K562 (cell line): Measurements from ENCODE around the gene LIX1.

Experiments used
- GTF2E2 ChIP-seq: fragments of 200-800 bp; sonication (Bioruptor generic); IDR thresholded peaks from 2 replicates; pipeline ENCODE4 v1.6.1; 2016; ENCODE audit warnings: missing genetic modification characterization, missing compliant biosample characterization
- KDM1A ChIP-seq, 2 experiments: fragments of 450-650 bp; IDR thresholded peaks; 2 replicates each; pipeline ENCODE4 v1.6.1; 2016; ENCODE audit warnings: mild to moderate bottlenecking in 2 of 2
- RCOR1 ChIP-seq, 2 experiments: IDR thresholded peaks; 2 replicates each; pipeline ENCODE4 v1.6.1; 2012; ENCODE audit warnings: low read depth in 2 of 2, low read length in 2 of 2, borderline replicate concordance in 1 of 2, improper control_type of control experiment in 1 of 2
- SMARCC2 ChIP-seq: fragments of 450-650 bp; IDR thresholded peaks from 2 replicates; pipeline ENCODE4 v1.6.1; 2017; ENCODE audit warnings: antibody characterized with exemption, moderate library complexity, mild to moderate bottlenecking, low read depth
- TAF15 ChIP-seq: fragments of 200-400 bp; formaldehyde crosslinking; IDR thresholded peaks from 2 replicates; pipeline ENCODE4 v1.6.1; 2017; ENCODE audit warnings: mild to moderate bottlenecking, low read depth, low read length, moderate library complexity
- TCF7L2 ChIP-seq: fragments of 150-350 bp; IDR thresholded peaks from 2 replicates; pipeline ENCODE4 v1.6.1; 2016; ENCODE audit warnings: low read depth, mild to moderate bottlenecking, low read length, moderate library complexity
- TOE1 ChIP-seq, 2 experiments: fragments of 450-650 bp in 1 of 2; sonication (generic) in 1 of 2; formaldehyde crosslinking in 1 of 2; IDR thresholded peaks; 2 replicates each; pipeline versions ENCODE4 v1.7.1 to v1.8.0; 2016 to 2022; ENCODE audit warnings: borderline replicate concordance in 2 of 2, mild to moderate bottlenecking in 2 of 2, antibody characterized with exemption in 1 of 2, inconsistent platforms in 1 of 2, low read depth in 1 of 2, missing genetic modification reagents in 1 of 2, moderate library complexity in 1 of 2
- ZKSCAN1 ChIP-seq: fragments of 150-350 bp; IDR thresholded peaks from 2 replicates; pipeline ENCODE4 v1.6.1; 2016; ENCODE audit warnings: low read depth, low read length
- ZKSCAN8 ChIP-seq: fragments of 200-800 bp; sonication (Bioruptor generic); IDR thresholded peaks from 2 replicates; pipeline ENCODE4 v1.6.1; 2016; ENCODE audit warnings: missing genetic modification characterization, missing compliant biosample characterization
- ZNF3 ChIP-seq: fragments of 250-450 bp; sonication (Bioruptor Pico); IDR thresholded peaks from 2 replicates; pipeline ENCODE4 v1.5.0; 2021; ENCODE audit warnings: mild to moderate bottlenecking, moderate library complexity
- TF ChIP-seq, protein P1 (sequence below), 3 experiments: IDR thresholded peaks in 2 of 3; conservative IDR thresholded peaks in 1 of 3; 2 replicates each; pipeline ENCODE4 v1.5.1; 2011 to 2012; ENCODE audit warnings: low read length in 3 of 3, mild to moderate bottlenecking in 3 of 3, control low read depth in 2 of 3, improper control_type of control experiment in 1 of 3, inconsistent platforms in 1 of 3, low read depth in 1 of 3, mixed read lengths in 1 of 3, moderate library complexity in 1 of 3; ENCODE audit not compliant: insufficient read depth in 2 of 3
- TF ChIP-seq, protein P2 (sequence below): sonication (generic); formaldehyde crosslinking; IDR thresholded peaks from 2 replicates; pipeline ENCODE4 v1.9.0; 2022; ENCODE audit warnings: mild to moderate bottlenecking, missing genetic modification reagents
- TF ChIP-seq, protein P3 (sequence below), 3 experiments: fragments of 200-800 bp in 1 of 3; sonication (Bioruptor generic) in 1 of 3; sonication (generic) in 1 of 3; formaldehyde crosslinking in 1 of 3; IDR thresholded peaks; 2 replicates each; pipeline versions ENCODE4 v1.6.1 to v1.8.0; 2016 to 2022; ENCODE audit warnings: mild to moderate bottlenecking in 2 of 3, missing compliant biosample characterization in 2 of 3, missing genetic modification characterization in 2 of 3, missing genetic modification reagents in 1 of 3
- TF ChIP-seq, protein P4 (sequence below): fragments of 450-650 bp; IDR thresholded peaks from 2 replicates; pipeline ENCODE4 v1.7.1; 2018; ENCODE audit warnings: mild to moderate bottlenecking, low read depth; ENCODE audit not compliant: partially characterized antibody

DNA sequence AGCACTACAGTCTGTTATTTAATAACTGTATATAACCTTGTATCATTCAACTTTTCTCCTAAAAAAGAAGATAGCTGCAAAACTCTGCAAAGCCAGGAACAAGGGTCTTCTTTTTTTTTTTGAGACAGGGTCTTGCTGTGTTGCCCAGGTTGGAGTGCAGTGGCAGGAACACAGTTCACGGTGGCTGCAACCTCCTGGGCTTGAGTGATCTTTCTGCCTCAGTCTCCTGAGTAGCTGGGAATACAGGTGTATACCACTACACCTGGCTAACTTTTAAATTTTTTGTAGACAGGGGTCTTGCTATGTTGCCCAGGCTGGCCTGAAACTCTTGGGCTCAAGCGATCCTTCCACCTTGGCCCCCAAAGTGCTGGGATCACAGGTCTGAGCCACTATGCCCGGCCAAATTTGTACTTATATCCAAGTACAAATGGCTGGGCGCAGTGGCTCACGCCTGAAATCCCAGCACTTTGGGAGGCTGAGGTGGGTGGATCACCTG, 21.4 kb upstream of the LIX1 start:
- no peak for TF ChIP-seq TOE1 (IDR thresholded peaks at IDR 0.05; ENCODE audit: borderline replicate concordance)
- TF ChIP-seq TOE1 (CRISPR knock-in tag; IDR thresholded peaks at IDR 0.05; ENCODE audit: borderline replicate concordance, low read depth), result no peak
- no peak for TF ChIP-seq RCOR1 (IDR thresholded peaks at IDR 0.05; ENCODE audit: borderline replicate concordance in 1 of 2, low read depth in 2 of 2, low read length in 2 of 2)
- TF ChIP-seq ZKSCAN8 (CRISPR knock-in tag), result no peak
- no peak for TF ChIP-seq ZNF3 (CRISPR knock-in tag)
- no peak for TF ChIP-seq TAF15
- no peak for TF ChIP-seq GTF2E2 (tag)
- TF ChIP-seq, protein P1, sequence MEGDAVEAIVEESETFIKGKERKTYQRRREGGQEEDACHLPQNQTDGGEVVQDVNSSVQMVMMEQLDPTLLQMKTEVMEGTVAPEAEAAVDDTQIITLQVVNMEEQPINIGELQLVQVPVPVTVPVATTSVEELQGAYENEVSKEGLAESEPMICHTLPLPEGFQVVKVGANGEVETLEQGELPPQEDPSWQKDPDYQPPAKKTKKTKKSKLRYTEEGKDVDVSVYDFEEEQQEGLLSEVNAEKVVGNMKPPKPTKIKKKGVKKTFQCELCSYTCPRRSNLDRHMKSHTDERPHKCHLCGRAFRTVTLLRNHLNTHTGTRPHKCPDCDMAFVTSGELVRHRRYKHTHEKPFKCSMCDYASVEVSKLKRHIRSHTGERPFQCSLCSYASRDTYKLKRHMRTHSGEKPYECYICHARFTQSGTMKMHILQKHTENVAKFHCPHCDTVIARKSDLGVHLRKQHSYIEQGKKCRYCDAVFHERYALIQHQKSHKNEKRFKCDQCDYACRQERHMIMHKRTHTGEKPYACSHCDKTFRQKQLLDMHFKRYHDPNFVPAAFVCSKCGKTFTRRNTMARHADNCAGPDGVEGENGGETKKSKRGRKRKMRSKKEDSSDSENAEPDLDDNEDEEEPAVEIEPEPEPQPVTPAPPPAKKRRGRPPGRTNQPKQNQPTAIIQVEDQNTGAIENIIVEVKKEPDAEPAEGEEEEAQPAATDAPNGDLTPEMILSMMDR (IDR thresholded peaks at IDR 0.05 in 2 of 3, conservative IDR thresholded peaks at IDR 0.05 in 1 of 3; ENCODE audit: insufficient read depth in 2 of 3, low read depth in 1 of 3, low read length in 3 of 3), result no peak
- TF ChIP-seq, protein P2, sequence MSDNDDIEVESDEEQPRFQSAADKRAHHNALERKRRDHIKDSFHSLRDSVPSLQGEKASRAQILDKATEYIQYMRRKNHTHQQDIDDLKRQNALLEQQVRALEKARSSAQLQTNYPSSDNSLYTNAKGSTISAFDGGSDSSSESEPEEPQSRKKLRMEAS, result no peak
- TF ChIP-seq ZKSCAN1, result no peak
- TF ChIP-seq KDM1A (IDR thresholded peaks at IDR 0.05), result no peak
- TF ChIP-seq, protein P3, sequence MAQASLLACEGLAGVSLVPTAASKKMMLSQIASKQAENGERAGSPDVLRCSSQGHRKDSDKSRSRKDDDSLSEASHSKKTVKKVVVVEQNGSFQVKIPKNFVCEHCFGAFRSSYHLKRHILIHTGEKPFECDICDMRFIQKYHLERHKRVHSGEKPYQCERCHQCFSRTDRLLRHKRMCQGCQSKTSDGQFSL (CRISPR knock-in tag; IDR thresholded peaks at IDR 0.05), result no peak
- TF ChIP-seq, protein P3 (tag; IDR thresholded peaks at IDR 0.05), result no peak
- TF ChIP-seq TCF7L2, result no peak
- TF ChIP-seq, protein P4, sequence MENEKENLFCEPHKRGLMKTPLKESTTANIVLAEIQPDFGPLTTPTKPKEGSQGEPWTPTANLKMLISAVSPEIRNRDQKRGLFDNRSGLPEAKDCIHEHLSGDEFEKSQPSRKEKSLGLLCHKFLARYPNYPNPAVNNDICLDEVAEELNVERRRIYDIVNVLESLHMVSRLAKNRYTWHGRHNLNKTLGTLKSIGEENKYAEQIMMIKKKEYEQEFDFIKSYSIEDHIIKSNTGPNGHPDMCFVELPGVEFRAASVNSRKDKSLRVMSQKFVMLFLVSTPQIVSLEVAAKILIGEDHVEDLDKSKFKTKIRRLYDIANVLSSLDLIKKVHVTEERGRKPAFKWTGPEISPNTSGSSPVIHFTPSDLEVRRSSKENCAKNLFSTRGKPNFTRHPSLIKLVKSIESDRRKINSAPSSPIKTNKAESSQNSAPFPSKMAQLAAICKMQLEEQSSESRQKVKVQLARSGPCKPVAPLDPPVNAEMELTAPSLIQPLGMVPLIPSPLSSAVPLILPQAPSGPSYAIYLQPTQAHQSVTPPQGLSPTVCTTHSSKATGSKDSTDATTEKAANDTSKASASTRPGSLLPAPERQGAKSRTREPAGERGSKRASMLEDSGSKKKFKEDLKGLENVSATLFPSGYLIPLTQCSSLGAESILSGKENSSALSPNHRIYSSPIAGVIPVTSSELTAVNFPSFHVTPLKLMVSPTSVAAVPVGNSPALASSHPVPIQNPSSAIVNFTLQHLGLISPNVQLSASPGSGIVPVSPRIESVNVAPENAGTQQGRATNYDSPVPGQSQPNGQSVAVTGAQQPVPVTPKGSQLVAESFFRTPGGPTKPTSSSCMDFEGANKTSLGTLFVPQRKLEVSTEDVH, result no peak
- TF ChIP-seq SMARCC2, result no peak
